Activated naive CD8-positive, alpha-beta T cell treated with anti-CD3 and anti-CD28 coated beads, Interleukin-2, amount 50 U/mL, for 24 hours (primary cell): ENCODE data around the gene BMPR1B.

ENCODE experiments used
- ATAC-seq: fragments of 150-1000 bp; cut with Tn5 transposase; one replicate; pipeline ENCODE4 v1.10.0; 2021
- DNase-seq: peaks from one replicate; pipeline ENCODE4 v3.0.0; 2021
- H3K27ac Mint-ChIP-seq: one replicate; pipeline ENCODE4 v1.8.0; 2021; ENCODE audit warnings: mild to moderate bottlenecking, mixed read lengths
- H3K27me3 Mint-ChIP-seq: one replicate; pipeline ENCODE4 v1.8.0; 2021; ENCODE audit warnings: mixed read lengths
- H3K36me3 Mint-ChIP-seq: one replicate; pipeline ENCODE4 v1.8.0; 2021; ENCODE audit warnings: low read depth, mixed read lengths
- H3K4me1 Mint-ChIP-seq: one replicate; pipeline ENCODE4 v1.8.0; 2021; ENCODE audit warnings: mixed read lengths
- H3K4me3 Mint-ChIP-seq: one replicate; pipeline ENCODE4 v1.8.0; 2021; ENCODE audit warnings: mild to moderate bottlenecking, moderate library complexity, mixed read lengths
- H3K9me3 Mint-ChIP-seq: one replicate; pipeline ENCODE4 v1.8.0; 2021; ENCODE audit warnings: mixed read lengths

The BMPR1B gene

DNA sequence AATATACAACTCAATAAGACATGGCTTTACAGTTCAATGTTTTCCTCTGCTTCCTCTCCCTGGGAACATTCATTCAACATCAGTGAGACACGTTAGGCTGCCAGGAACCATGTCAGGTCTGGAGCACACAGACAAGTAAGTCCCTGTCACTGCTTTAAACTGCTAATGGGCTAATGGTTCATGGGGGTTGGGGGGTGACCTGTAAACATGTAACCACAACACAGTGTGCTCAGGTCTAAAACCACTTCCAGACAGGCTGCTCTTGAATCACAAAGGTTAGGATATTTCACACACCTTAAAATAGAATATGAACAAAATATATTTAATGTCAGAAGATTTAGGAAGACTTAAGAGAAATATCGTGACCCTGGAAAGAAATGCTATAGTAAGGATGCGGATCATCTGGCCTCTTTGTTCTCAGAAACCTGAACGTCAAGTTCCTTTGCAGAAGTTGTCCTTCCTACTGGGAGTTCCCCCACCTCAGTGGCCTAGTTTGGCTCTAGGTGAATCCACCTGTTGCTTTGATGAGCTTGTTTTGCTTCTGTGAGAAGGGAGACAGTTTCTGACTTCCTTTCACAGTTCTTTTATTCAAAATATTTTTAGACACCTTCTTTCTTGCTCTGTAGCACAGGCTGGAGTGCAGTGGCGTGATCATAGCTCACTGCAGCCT is 431.1 kb downstream of the BMPR1B start:
- H3K4me3 Mint-ChIP-seq = no peak overlapping the region
- H3K4me1 Mint-ChIP-seq = peaks cover 15% of the 10 kb centered on the region
- no peaks in the 10 kb centered on the region for H3K9me3 Mint-ChIP-seq
- H3K27ac Mint-ChIP-seq = no peak overlapping the region
- H3K27me3 Mint-ChIP-seq = no peaks in the 10 kb centered on the region
- no peak for ATAC-seq
- no peak for DNase-seq
- H3K36me3 Mint-ChIP-seq = no peaks in the 10 kb centered on the region

DNA sequence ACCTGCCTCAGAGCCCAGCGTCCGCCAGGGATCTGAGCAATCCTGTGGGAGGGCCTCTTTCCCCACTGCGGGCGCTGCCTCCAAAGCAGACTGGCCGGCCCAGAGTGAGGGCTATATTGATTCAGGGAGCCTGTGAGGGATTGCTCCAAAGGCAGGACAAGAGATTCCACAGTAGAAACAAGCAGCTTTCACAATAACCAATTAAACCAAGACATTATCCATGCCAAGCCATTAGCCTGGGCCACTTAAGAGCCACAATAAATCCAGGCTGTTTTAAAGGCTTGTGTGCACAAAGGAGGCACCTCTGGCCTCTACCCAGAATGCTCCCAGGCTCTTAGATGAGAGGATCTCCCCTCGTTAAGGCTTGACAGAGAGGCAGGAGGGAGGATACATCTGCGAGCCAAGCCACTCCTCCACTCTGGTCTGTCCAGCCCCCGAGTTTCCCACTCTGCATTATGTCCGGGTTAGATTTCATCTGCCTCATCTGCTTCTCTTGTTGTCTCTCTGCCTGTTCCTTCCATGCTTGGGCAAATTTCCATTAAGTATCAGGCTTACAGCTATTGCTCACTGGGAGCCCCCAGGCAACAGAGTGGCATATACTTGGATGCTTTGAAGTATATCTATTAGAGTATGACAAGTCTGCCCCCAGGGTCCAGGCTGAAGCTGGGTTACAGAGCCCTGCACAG is 433.1 kb downstream of the BMPR1B start:
- Mint-ChIP-seq H3K9me3 (no peaks in the 10 kb centered on the region), H3K4me3 (no peak overlapping the region), H3K27me3 (no peaks in the 10 kb centered on the region), H3K4me1 (peaks cover 16% of the 10 kb centered on the region), H3K36me3 (no peaks in the 10 kb centered on the region), H3K27ac (no peak overlapping the region)
- no peak for DNase-seq
- no peak for ATAC-seq

DNA sequence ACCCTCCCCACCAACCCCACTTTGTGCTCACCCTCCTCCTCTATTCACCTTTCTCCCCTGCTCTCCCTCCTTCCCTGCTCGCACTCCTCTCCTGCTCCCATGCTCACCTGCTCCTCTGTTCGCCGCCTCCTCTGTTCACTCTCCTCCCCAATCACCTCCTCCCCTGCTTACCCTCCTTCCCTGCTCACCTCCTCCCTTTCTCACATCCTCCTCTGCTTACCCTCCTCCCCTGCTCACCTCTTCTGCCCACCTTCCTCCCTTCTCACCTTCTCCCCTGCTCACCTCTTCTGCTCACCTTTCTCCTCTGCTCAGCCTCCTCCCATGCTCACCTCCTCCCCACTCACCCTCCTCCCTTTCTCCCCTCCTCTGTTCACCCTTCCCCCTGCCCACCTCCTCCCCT is 433.8 kb downstream of the BMPR1B start:
- H3K36me3 Mint-ChIP-seq = no peaks in the 10 kb centered on the region
- H3K4me1 Mint-ChIP-seq = peaks cover 16% of the 10 kb centered on the region
- no peak overlapping the region for H3K27ac Mint-ChIP-seq
- H3K27me3 Mint-ChIP-seq = no peaks in the 10 kb centered on the region
- no peak for ATAC-seq
- no peak for DNase-seq
- no peaks in the 10 kb centered on the region for H3K9me3 Mint-ChIP-seq
- no peak overlapping the region for H3K4me3 Mint-ChIP-seq

DNA sequence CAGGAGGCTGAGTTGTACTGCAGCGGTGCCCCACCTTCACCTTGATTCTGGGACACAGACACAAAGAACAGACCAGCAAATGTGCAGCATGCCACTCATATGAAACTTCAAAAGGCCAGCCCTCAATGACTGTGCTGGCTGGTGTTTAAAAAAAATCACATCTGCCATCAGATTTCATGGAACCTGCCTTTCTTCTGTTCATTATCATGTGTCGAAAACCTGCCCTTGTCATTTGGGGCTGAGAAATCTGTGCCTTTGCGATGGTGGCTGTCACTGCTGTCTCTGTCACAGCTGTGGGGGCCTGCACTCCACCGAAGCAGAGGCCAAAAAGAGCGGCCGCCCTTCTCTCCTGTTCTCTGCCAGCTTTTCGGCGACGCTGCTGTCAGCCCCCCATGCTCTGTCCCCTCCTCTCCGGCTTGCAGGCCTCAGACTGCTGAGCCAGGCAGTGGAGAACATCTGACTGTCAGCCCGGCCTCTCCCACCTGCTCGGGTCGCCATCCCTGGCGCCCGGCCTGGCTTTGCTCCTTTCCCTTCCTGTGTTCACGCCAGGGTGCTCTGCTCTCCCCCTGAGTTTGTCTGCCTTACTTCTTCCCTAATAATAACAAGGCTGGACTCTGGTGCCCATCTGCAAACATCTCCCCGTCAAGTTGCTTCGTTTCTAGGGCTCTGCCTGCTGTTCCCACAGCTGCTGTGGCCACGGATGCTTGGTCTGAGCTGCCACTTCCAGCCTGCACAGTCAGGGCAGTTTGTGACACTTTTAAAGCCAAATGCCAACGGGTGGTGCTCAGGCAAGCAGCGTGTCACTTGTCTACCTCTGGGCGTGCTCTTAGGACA is 435.9 kb downstream of the BMPR1B start:
- Mint-ChIP-seq H3K4me1 (peaks cover 13% of the 10 kb centered on the region), H3K9me3 (no peaks in the 10 kb centered on the region), H3K36me3 (no peaks in the 10 kb centered on the region), H3K4me3 (no peak overlapping the region), H3K27me3 (no peaks in the 10 kb centered on the region), H3K27ac (no peak overlapping the region)
- no peak for DNase-seq
- ATAC-seq = no peak

DNA sequence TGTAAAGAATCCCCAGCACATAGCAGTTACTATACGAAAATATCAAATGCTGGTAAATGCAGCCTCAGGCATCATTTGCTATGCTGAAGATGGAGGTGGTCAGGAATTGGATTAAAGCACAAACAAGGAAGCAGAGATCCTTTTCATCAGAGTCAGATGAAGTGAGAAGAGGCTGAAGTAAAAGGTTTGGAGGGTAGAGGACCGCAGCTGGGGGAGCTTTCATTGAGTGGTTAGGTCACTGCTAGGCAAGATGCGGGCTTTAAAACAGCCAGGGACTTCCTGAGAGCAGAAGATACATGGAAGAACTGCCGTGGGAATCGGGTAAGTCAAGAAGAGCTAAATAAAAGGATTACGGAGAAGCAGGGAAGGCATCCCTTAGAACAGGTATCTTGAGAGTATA is 439.6 kb downstream of the BMPR1B start:
- no peaks in the 10 kb centered on the region for H3K36me3 Mint-ChIP-seq
- H3K9me3 Mint-ChIP-seq = no peaks in the 10 kb centered on the region
- no peak overlapping the region for H3K27ac Mint-ChIP-seq
- H3K4me1 Mint-ChIP-seq = peaks cover 4% of the 10 kb centered on the region
- no peaks in the 10 kb centered on the region for H3K27me3 Mint-ChIP-seq
- no peak for ATAC-seq
- H3K4me3 Mint-ChIP-seq = no peak overlapping the region
- DNase-seq = no peak

DNA sequence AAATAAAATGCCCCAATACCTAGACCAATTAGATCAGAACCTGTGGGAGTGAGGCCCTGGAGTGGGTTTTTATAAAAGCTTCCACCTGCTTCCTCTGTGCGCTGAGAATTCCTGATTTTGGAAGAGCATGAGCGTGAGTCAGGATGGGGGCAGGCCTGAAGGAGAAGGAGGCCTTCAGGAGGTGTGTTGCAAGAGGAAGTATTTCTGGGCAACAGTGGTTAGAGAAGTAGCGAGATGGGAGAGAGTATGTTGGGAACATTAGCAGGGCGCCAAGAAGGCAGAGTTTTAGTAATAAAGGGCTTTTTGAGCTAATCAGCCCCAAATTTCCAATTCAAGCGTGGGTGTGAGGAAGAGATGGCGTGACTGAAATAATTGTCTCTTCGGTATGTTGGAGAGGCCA is 441.2 kb downstream of the BMPR1B start:
- no peaks in the 10 kb centered on the region for H3K36me3 Mint-ChIP-seq
- ATAC-seq (no peak), DNase-seq (no peak)
- H3K9me3 Mint-ChIP-seq = no peaks in the 10 kb centered on the region
- no peak overlapping the region for H3K27ac Mint-ChIP-seq
- no peak overlapping the region for H3K4me3 Mint-ChIP-seq
- peaks cover under 1% of the 10 kb centered on the region for H3K4me1 Mint-ChIP-seq
- H3K27me3 Mint-ChIP-seq = no peaks in the 10 kb centered on the region

DNA sequence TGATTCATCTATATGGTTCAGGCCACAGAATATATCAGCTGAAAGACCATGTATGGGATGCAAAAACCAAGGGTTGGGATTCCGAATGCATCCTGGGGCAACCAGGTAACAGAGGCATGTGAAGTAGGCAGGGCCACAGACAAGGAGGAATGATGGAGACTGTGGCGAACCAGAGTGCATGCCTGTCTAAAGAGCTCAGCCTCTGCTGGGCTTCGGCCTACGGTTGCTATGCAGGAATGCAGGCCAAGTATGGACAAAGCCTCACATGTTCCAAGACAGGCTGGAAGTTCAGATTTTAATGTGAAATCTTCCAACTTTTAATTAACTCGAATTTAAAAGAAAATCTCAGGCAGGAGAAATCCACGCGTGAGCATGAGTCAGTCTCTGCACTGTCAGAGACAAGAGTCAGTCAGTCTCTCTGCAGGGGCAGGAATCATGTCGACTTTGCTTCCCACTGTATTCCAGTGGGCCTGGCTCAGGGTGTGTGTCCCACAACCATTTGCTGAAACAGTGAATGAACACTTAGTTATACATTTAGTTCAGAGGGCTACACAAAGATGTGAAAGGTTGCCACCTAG is 446.6 kb downstream of the BMPR1B start:
- H3K9me3 Mint-ChIP-seq = no peaks in the 10 kb centered on the region
- no peaks in the 10 kb centered on the region for H3K36me3 Mint-ChIP-seq
- H3K27me3 Mint-ChIP-seq = no peaks in the 10 kb centered on the region
- DNase-seq = no peak
- no peak for ATAC-seq
- no peaks in the 10 kb centered on the region for H3K4me1 Mint-ChIP-seq
- H3K4me3 Mint-ChIP-seq = no peak overlapping the region
- H3K27ac Mint-ChIP-seq = no peak overlapping the region

DNA sequence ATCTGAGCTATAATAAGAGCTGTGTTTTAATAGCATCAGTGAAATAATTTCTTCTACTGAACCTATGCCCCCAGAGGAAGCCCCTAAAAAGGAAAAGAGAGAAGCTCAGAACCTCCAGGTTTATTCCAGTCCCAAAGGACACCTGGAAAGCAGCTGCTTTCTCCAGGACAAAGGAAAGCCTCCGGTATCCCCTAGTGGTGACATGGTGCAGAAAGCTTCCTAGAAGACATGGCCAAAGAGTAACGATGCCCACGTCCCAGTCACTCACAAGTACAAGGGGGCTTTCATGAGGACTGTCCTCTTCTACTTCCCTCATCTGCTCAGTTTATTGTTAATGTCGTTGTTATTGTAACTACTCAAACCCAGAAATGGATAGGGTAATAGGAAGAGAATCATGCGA is 447.1 kb downstream of the BMPR1B start:
- Mint-ChIP-seq H3K4me3 (no peak overlapping the region), H3K27me3 (no peaks in the 10 kb centered on the region), H3K27ac (no peak overlapping the region), H3K9me3 (no peaks in the 10 kb centered on the region), H3K4me1 (no peaks in the 10 kb centered on the region), H3K36me3 (no peaks in the 10 kb centered on the region)
- no peak for ATAC-seq
- DNase-seq = no peak
